Fibroblast of lung (primary cell): ENCODE data around the gene TAF11.

Source experiments
- CTCF ChIP-seq, 2 donors: IDR thresholded peaks in 1 of 2; conservative IDR thresholded peaks in 1 of 2; 1 replicate in 1 of 2; 2 replicates in 1 of 2; pipeline ENCODE4 v1.5.1; 2011 to 2012; ENCODE audit warnings: low read length in 2 of 2, control low read depth in 1 of 2, inconsistent platforms in 1 of 2, low read depth in 1 of 2, mild to moderate bottlenecking in 1 of 2
- EZH2 ChIP-seq: IDR thresholded peaks from 2 replicates; pipeline ENCODE4 v1.5.1; 2012; ENCODE audit warnings: low read length, control low read depth, mild to moderate bottlenecking; ENCODE audit errors: missing control alignments

- TF ChIP-seq CTCF (conservative IDR thresholded peaks at IDR 0.05 in 1 of 2, IDR thresholded peaks at IDR 0.05 in 1 of 2; ENCODE audit: low read depth in 1 of 2, low read length in 2 of 2) (no peak), EZH2 (no peak)
Measured at GRCh38 chr6:34928220-34928619, 40.4 kb upstream of the TAF11 start.
